MM.1S (cell line): ENCODE data around the gene ADAMTS17.

Experiments
- EZH2phosphoT487 ChIP-seq: fragments of 300-600 bp; sonication (generic); IDR thresholded peaks from 2 replicates; pipeline ENCODE4 v1.6.1; 2018; ENCODE audit warnings: antibody characterized with exemption, low read length
- TF ChIP-seq, protein P1 (sequence below): fragments of 300-600 bp; sonication (generic); IDR thresholded peaks from 2 replicates; pipeline ENCODE4 v1.5.1; 2016; ENCODE audit warnings: antibody characterized with exemption, low read length, mixed read lengths

DNA sequence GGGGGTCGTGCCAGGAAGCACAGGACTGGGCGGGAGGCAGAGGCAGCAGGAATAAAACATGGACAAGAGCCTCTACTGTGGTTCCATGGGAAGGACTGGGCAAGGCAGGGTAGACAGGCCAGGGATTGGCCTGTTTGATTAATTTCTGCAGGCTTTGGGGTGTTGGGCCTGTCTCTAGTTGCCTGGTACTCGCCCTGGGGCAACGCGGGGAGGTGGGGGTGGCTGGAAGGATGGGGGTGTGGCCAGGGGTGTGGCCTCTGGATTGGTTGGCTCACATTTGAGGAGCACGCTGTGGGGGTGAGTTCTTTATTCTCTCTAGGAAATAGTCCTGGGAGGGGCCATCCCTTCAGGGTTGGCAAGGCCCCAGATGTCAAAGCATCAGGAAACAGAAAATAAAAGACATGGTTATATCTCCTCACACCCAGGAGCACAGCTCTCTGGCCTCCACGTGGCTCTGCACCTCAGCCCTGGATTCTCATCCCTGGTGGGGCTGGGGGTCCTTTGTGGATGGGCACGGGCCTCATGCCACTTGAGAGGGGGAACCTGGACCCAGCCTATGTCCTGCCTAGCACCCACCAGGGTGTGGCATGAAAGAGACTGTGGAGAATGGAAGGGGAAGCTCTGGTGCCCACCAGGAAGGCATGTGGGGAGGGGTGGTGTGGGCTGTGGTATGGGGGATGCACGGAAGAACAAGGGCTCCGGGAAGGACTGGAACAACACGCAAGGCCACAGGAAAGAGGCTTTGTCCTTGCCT is 385.6 kb downstream of the ADAMTS17 start:
- no peak for TF ChIP-seq EZH2phosphoT487
- TF ChIP-seq, protein P1, sequence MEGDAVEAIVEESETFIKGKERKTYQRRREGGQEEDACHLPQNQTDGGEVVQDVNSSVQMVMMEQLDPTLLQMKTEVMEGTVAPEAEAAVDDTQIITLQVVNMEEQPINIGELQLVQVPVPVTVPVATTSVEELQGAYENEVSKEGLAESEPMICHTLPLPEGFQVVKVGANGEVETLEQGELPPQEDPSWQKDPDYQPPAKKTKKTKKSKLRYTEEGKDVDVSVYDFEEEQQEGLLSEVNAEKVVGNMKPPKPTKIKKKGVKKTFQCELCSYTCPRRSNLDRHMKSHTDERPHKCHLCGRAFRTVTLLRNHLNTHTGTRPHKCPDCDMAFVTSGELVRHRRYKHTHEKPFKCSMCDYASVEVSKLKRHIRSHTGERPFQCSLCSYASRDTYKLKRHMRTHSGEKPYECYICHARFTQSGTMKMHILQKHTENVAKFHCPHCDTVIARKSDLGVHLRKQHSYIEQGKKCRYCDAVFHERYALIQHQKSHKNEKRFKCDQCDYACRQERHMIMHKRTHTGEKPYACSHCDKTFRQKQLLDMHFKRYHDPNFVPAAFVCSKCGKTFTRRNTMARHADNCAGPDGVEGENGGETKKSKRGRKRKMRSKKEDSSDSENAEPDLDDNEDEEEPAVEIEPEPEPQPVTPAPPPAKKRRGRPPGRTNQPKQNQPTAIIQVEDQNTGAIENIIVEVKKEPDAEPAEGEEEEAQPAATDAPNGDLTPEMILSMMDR: no peak
